Glutamatergic neuron (in vitro differentiated cells): ENCODE results near the gene KRTAP5-6. TPM values are rescaled to one million over a fixed set of nuclear protein-coding genes. Genes with fewer than 3 reads are reported as not detected.

Experiments
- DNase-seq: peaks from one replicate; pipeline ENCODE4 v3.0.0; 2022
- H3K27ac Mint-ChIP-seq: one replicate; pipeline ENCODE4 v1.8.0; 2020; ENCODE audit warnings: mild to moderate bottlenecking, mixed read lengths, inconsistent platforms; ENCODE audit not compliant: unreplicated experiment
- H3K27me3 Mint-ChIP-seq: one replicate; pipeline ENCODE4 v1.8.0; 2020; ENCODE audit warnings: mild to moderate bottlenecking, moderate library complexity, mixed read lengths, inconsistent platforms; ENCODE audit not compliant: unreplicated experiment
- H3K36me3 Mint-ChIP-seq: one replicate; pipeline ENCODE4 v1.8.0; 2020; ENCODE audit warnings: mild to moderate bottlenecking, mixed read lengths, inconsistent platforms; ENCODE audit not compliant: unreplicated experiment
- H3K4me1 Mint-ChIP-seq: one replicate; pipeline ENCODE4 v1.8.0; 2020; ENCODE audit warnings: mild to moderate bottlenecking, low read depth, mixed read lengths, inconsistent platforms; ENCODE audit not compliant: unreplicated experiment
- H3K4me3 Mint-ChIP-seq: one replicate; pipeline ENCODE4 v1.8.0; 2020; ENCODE audit warnings: mild to moderate bottlenecking, mixed read lengths, inconsistent platforms; ENCODE audit not compliant: unreplicated experiment
- H3K9me3 Mint-ChIP-seq: one replicate; pipeline ENCODE4 v1.8.0; 2020; ENCODE audit warnings: mild to moderate bottlenecking, moderate library complexity, mixed read lengths, inconsistent platforms; ENCODE audit not compliant: unreplicated experiment
- CTCF ChIP-seq: fragments of 200-600 bp; sonication (generic); IDR thresholded peaks from one replicate; pipeline ENCODE4 v1.5.0; 2021; ENCODE audit not compliant: partially characterized antibody, unreplicated experiment
- total RNA-seq: library from RNA; stranded (reverse); fragmentation: NEBNext Ultra II Directional; extraction: Animal tissue kit (Norgen Biotek cat#: 25700); gene quantifications from one replicate; pipeline ENCODE4 v1.2.1, GENCODE V29; 2021; ENCODE audit not compliant: unreplicated experiment

KRTAP5-6 gene
- total RNA-seq, 1 donor from 2014 or later = not detected

- H3K9me3 Mint-ChIP-seq = peaks cover 12% of the 10 kb centered on the region
- no peak overlapping the region for H3K4me3 Mint-ChIP-seq
- H3K4me1 Mint-ChIP-seq = peaks cover 2% of the 10 kb centered on the region
- no peak for TF ChIP-seq CTCF
- H3K27ac Mint-ChIP-seq = no peak overlapping the region
- no peaks in the 10 kb centered on the region for H3K27me3 Mint-ChIP-seq
- peaks cover 5% of the 10 kb centered on the region for H3K36me3 Mint-ChIP-seq
- no peak for DNase-seq
These were observed 9.8 kb downstream of the KRTAP5-6 start for GRCh38 chr11:1706634-1707400.

- Mint-ChIP-seq H3K9me3 (peaks cover 7% of the 10 kb centered on the region), H3K4me3 (no peak overlapping the region), H3K4me1 (peaks cover 2% of the 10 kb centered on the region), H3K36me3 (no peaks in the 10 kb centered on the region), H3K27me3 (no peaks in the 10 kb centered on the region), H3K27ac (no peak overlapping the region)
- TF ChIP-seq CTCF = no peak
- DNase-seq = no peak
These were observed 10.8 kb downstream of the KRTAP5-6 start for GRCh38 chr11:1707751-1708150.

- Mint-ChIP-seq H3K27me3 (no peaks in the 10 kb centered on the region), H3K4me3 (no peak overlapping the region)
These were observed 11.7 kb downstream of the KRTAP5-6 start for GRCh38 chr11:1708716-1709115.

GRCh38 chr11:1714908-1715885 lies 18.2 kb downstream of the KRTAP5-6 start:
- TF ChIP-seq CTCF = no peak
- no peak overlapping the region for H3K4me3 Mint-ChIP-seq

More at GRCh38 chr11:1708716-1709115, 11.7 kb downstream of the KRTAP5-6 start:
- no peak for TF ChIP-seq CTCF
- peaks cover 7% of the 10 kb centered on the region for H3K9me3 Mint-ChIP-seq
- H3K27ac Mint-ChIP-seq = no peak overlapping the region
- peaks cover 2% of the 10 kb centered on the region for H3K4me1 Mint-ChIP-seq
- H3K36me3 Mint-ChIP-seq = no peaks in the 10 kb centered on the region
- DNase-seq = no peak

More at GRCh38 chr11:1714908-1715885, 18.2 kb downstream of the KRTAP5-6 start:
- H3K27me3 Mint-ChIP-seq = peaks cover 7% of the 10 kb centered on the region
- H3K36me3 Mint-ChIP-seq = peaks cover 4% of the 10 kb centered on the region
- H3K9me3 Mint-ChIP-seq = peaks cover 1% of the 10 kb centered on the region
- DNase-seq = no peak
- H3K4me1 Mint-ChIP-seq = no peaks in the 10 kb centered on the region
- no peak overlapping the region for H3K27ac Mint-ChIP-seq
